ENCODE data around the gene EPHA2.

The EPHA2 gene

DNA sequence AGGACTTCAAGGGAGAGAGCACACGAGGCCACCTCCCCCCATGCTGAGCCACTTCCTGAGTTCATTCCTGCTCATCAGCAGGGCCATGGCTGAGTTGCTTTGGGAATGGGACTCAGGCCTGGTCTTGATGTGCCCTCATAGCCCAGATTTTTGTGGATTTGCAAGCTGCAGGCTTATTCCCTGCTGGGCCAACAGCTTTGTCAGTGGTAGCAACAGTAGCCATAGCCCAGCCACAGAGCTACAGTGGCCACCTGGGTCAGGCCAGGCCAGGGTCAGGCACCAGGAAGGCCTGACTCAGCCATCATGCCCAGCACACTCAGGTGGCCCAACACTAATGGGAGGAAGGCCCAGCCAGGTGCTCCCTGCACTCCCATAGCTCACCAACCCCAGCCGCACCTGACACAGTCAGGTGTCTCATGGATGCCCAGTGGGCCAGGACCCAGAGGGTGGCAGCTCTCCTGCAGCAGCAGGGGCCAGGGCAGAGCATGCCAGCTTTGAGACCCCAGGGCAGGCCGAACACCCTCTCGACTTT lies 33.5 kb downstream of the EPHA2 start:
- H3K4me1 ChIP-seq (ENCODE audit: control insufficient read depth, insufficient read depth, low read length), result peaks cover 2% of the 10 kb centered on the region
- no peak overlapping the region for H3K4me3 ChIP-seq (ENCODE audit: low read length in 2 of 2)
- H3K27ac ChIP-seq (ENCODE audit: low read length), result no peak overlapping the region
- no peaks in the 10 kb centered on the region for H3K9me3 ChIP-seq (ENCODE audit: control insufficient read depth in 2 of 2, low read length in 2 of 2)
- no peaks in the 10 kb centered on the region for H3K27me3 ChIP-seq (ENCODE audit: control insufficient read depth in 1 of 2, insufficient read depth in 2 of 2, low read length in 2 of 2)
- no peak overlapping the region for H3K9ac ChIP-seq (ENCODE audit: low read length in 2 of 2)
- peaks cover 0 to 6% of the 10 kb centered on the region in 2 donors for H3K36me3 ChIP-seq (ENCODE audit: control insufficient read depth in 2 of 2, insufficient read depth in 2 of 2, low read length in 2 of 2)

- Histone ChIP-seq H3K27ac (ENCODE audit: low read length) (no peak overlapping the region), H3K9ac (ENCODE audit: low read length in 2 of 2) (no peak overlapping the region), H3K9me3 (ENCODE audit: control insufficient read depth in 2 of 2, low read length in 2 of 2) (no peaks in the 10 kb centered on the region), H3K36me3 (ENCODE audit: control insufficient read depth in 2 of 2, insufficient read depth in 2 of 2, low read length in 2 of 2) (peaks cover 0 to 4% of the 10 kb centered on the region in 2 donors), H3K27me3 (ENCODE audit: control insufficient read depth in 1 of 2, insufficient read depth in 2 of 2, low read length in 2 of 2) (no peaks in the 10 kb centered on the region), H3K4me3 (ENCODE audit: low read length in 2 of 2) (no peak overlapping the region), H3K4me1 (ENCODE audit: control insufficient read depth, insufficient read depth, low read length) (no peaks in the 10 kb centered on the region)
These were observed 34.9 kb downstream of the EPHA2 start for GRCh38 chr1:16120940-16121410.

GRCh38 chr1:16120407-16120806 lies 35.5 kb downstream of the EPHA2 start:
- Histone ChIP-seq H3K27me3 (ENCODE audit: control insufficient read depth in 1 of 2, insufficient read depth in 2 of 2, low read length in 2 of 2) (no peaks in the 10 kb centered on the region), H3K4me3 (ENCODE audit: low read length in 2 of 2) (no peak overlapping the region), H3K36me3 (ENCODE audit: control insufficient read depth in 2 of 2, insufficient read depth in 2 of 2, low read length in 2 of 2) (peaks cover 0 to 4% of the 10 kb centered on the region in 2 donors), H3K9ac (ENCODE audit: low read length in 2 of 2) (no peak overlapping the region), H3K4me1 (ENCODE audit: control insufficient read depth, insufficient read depth, low read length) (no peaks in the 10 kb centered on the region), H3K9me3 (ENCODE audit: control insufficient read depth in 2 of 2, low read length in 2 of 2) (no peaks in the 10 kb centered on the region), H3K27ac (ENCODE audit: low read length) (no peak overlapping the region)

- H3K9me3 ChIP-seq (ENCODE audit: control insufficient read depth in 2 of 2, low read length in 2 of 2), result no peaks in the 10 kb centered on the region
- H3K4me3 ChIP-seq (ENCODE audit: low read length in 2 of 2), result no peak overlapping the region
- no peak overlapping the region for H3K27ac ChIP-seq (ENCODE audit: low read length)
- no peaks in the 10 kb centered on the region for H3K27me3 ChIP-seq (ENCODE audit: control insufficient read depth in 1 of 2, insufficient read depth in 2 of 2, low read length in 2 of 2)
- H3K36me3 ChIP-seq (ENCODE audit: control insufficient read depth in 2 of 2, insufficient read depth in 2 of 2, low read length in 2 of 2), result peaks cover 0 to 4% of the 10 kb centered on the region in 2 donors
- no peaks in the 10 kb centered on the region for H3K4me1 ChIP-seq (ENCODE audit: control insufficient read depth, insufficient read depth, low read length)
- H3K9ac ChIP-seq (ENCODE audit: low read length in 2 of 2), result no peak overlapping the region
These were observed 35.9 kb downstream of the EPHA2 start for GRCh38 chr1:16119926-16120325.

DNA sequence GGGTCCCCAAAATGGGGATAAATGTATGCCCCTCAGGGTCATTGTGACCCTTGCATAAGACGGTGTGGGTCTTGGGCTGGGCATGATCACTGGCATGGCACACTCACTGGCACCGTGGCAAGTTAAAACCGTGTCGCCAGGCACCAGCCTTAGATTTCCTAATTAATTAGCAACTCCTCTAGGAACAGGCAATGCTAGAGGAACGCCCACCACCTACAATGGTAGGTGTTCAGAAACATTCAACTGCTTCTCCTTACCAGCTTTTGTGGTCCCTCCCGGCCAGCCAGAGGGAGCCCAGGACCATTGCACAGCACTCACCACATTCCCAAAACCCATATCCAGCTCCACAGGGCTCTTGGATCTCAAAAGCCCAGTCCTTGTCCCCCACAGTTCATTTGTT lies 36.4 kb downstream of the EPHA2 start:
- Histone ChIP-seq H3K4me3 (ENCODE audit: low read length in 2 of 2) (no peak overlapping the region), H3K36me3 (ENCODE audit: control insufficient read depth in 2 of 2, insufficient read depth in 2 of 2, low read length in 2 of 2) (peaks cover 0 to under 1% of the 10 kb centered on the region in 2 donors), H3K27ac (ENCODE audit: low read length) (no peak overlapping the region), H3K27me3 (ENCODE audit: control insufficient read depth in 1 of 2, insufficient read depth in 2 of 2, low read length in 2 of 2) (no peaks in the 10 kb centered on the region), H3K9ac (ENCODE audit: low read length in 2 of 2) (no peak overlapping the region), H3K9me3 (ENCODE audit: control insufficient read depth in 2 of 2, low read length in 2 of 2) (no peaks in the 10 kb centered on the region), H3K4me1 (ENCODE audit: control insufficient read depth, insufficient read depth, low read length) (no peaks in the 10 kb centered on the region)

GRCh38 chr1:16118706-16119105 lies 37.2 kb downstream of the EPHA2 start:
- Histone ChIP-seq H3K4me3 (ENCODE audit: low read length in 2 of 2) (no peak overlapping the region), H3K27me3 (ENCODE audit: control insufficient read depth in 1 of 2, insufficient read depth in 2 of 2, low read length in 2 of 2) (no peaks in the 10 kb centered on the region), H3K4me1 (ENCODE audit: control insufficient read depth, insufficient read depth, low read length) (no peaks in the 10 kb centered on the region), H3K9me3 (ENCODE audit: control insufficient read depth in 2 of 2, low read length in 2 of 2) (no peaks in the 10 kb centered on the region), H3K9ac (ENCODE audit: low read length in 2 of 2) (no peak overlapping the region), H3K27ac (ENCODE audit: low read length) (no peak overlapping the region), H3K36me3 (ENCODE audit: control insufficient read depth in 2 of 2, insufficient read depth in 2 of 2, low read length in 2 of 2) (no peaks in the 10 kb centered on the region)

- no peaks in the 10 kb centered on the region for H3K27me3 ChIP-seq (ENCODE audit: control insufficient read depth in 1 of 2, insufficient read depth in 2 of 2, low read length in 2 of 2)
- H3K4me3 ChIP-seq (ENCODE audit: low read length in 2 of 2), result no peak overlapping the region
- H3K27ac ChIP-seq (ENCODE audit: low read length), result no peak overlapping the region
- H3K9ac ChIP-seq (ENCODE audit: low read length in 2 of 2), result no peak overlapping the region
- H3K9me3 ChIP-seq (ENCODE audit: control insufficient read depth in 2 of 2, low read length in 2 of 2), result no peaks in the 10 kb centered on the region
- no peaks in the 10 kb centered on the region for H3K4me1 ChIP-seq (ENCODE audit: control insufficient read depth, insufficient read depth, low read length)
- no peaks in the 10 kb centered on the region for H3K36me3 ChIP-seq (ENCODE audit: control insufficient read depth in 2 of 2, insufficient read depth in 2 of 2, low read length in 2 of 2)
These were observed 37.9 kb downstream of the EPHA2 start for GRCh38 chr1:16117936-16118335.

DNA sequence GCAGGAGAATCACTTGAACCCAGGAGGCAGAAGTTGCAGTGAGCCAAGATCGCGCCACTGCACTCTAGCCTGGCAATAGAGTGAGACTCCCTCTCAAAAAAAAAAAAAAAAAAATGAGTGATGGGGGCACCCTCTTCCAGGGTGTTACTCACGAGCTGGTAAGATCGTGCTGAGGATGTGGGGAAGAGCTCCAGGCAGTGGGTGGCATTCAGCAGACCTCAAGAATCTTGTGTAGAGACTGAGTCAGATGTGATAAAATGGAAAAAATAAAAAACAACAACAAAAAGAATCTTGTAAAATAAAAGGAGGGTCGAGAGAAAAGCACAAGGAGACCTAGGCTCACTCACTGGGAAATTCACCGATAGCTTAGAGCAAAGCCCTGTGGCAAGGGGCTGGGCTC lies 38.5 kb downstream of the EPHA2 start:
- Histone ChIP-seq H3K9me3 (ENCODE audit: control insufficient read depth in 2 of 2, low read length in 2 of 2) (no peaks in the 10 kb centered on the region), H3K27ac (ENCODE audit: low read length) (no peak overlapping the region), H3K27me3 (ENCODE audit: control insufficient read depth in 1 of 2, insufficient read depth in 2 of 2, low read length in 2 of 2) (no peaks in the 10 kb centered on the region), H3K9ac (ENCODE audit: low read length in 2 of 2) (no peak overlapping the region), H3K4me1 (ENCODE audit: control insufficient read depth, insufficient read depth, low read length) (no peaks in the 10 kb centered on the region), H3K36me3 (ENCODE audit: control insufficient read depth in 2 of 2, insufficient read depth in 2 of 2, low read length in 2 of 2) (no peaks in the 10 kb centered on the region), H3K4me3 (ENCODE audit: low read length in 2 of 2) (no peak overlapping the region)

DNA sequence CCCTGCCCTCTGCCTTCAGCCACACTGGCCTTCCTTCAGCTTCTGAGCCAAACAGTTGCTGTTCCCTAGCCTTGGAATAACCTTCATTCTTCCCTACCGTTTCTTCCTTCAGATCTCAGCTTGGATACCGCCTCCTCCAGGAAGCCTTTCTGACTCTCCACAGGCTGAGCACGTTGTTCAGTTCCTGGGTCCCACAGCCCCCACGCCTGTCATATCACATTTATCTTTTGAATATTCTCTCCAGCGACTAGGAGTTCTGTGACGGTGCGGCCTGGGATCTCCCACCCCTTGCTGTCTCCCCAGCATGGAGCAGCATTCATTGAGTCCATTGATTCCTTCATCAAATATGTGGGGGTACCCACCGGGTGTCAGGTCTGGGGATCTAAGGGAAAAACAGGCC lies 39.2 kb downstream of the EPHA2 start:
- no peak overlapping the region for H3K9ac ChIP-seq (ENCODE audit: low read length in 2 of 2)
- peaks cover 0 to 2% of the 10 kb centered on the region in 2 donors for H3K27me3 ChIP-seq (ENCODE audit: control insufficient read depth in 1 of 2, insufficient read depth in 2 of 2, low read length in 2 of 2)
- H3K36me3 ChIP-seq (ENCODE audit: control insufficient read depth in 2 of 2, insufficient read depth in 2 of 2, low read length in 2 of 2), result no peaks in the 10 kb centered on the region
- no peak overlapping the region for H3K27ac ChIP-seq (ENCODE audit: low read length)
- no peak overlapping the region for H3K4me3 ChIP-seq (ENCODE audit: low read length in 2 of 2)
- H3K4me1 ChIP-seq (ENCODE audit: control insufficient read depth, insufficient read depth, low read length), result no peaks in the 10 kb centered on the region
- no peaks in the 10 kb centered on the region for H3K9me3 ChIP-seq (ENCODE audit: control insufficient read depth in 2 of 2, low read length in 2 of 2)

DNA sequence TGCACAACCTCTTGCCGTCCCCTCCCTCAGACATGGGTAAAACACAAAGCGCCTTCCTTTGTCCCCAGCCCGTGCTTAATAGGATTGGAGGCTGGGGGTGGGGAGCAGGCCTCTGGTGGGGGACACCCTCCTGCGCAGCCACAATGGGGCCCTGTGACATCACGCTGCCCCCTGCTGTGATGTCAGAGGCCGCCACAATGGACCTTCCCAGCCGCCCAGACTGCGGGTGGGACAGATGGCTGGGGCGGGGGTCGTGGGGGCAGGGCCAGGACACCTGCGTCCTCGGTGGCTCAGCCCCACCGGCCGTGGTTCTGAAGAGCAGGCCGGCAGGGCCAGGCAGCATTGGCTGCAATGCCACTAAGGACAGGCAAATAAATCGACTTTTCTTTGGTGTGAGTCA lies 39.9 kb downstream of the EPHA2 start:
- no peak overlapping the region for H3K4me3 ChIP-seq (ENCODE audit: low read length in 2 of 2)
- H3K9me3 ChIP-seq (ENCODE audit: control insufficient read depth in 2 of 2, low read length in 2 of 2), result no peaks in the 10 kb centered on the region

GRCh38 chr1:16115468-16115983 lies 40.3 kb downstream of the EPHA2 start:
- Histone ChIP-seq H3K9me3 (ENCODE audit: control insufficient read depth in 2 of 2, low read length in 2 of 2) (no peaks in the 10 kb centered on the region), H3K4me1 (ENCODE audit: control insufficient read depth, insufficient read depth, low read length) (no peaks in the 10 kb centered on the region), H3K36me3 (ENCODE audit: control insufficient read depth in 2 of 2, insufficient read depth in 2 of 2, low read length in 2 of 2) (no peaks in the 10 kb centered on the region), H3K27me3 (ENCODE audit: control insufficient read depth in 1 of 2, insufficient read depth in 2 of 2, low read length in 2 of 2) (peaks cover 0 to 2% of the 10 kb centered on the region in 2 donors), H3K9ac (ENCODE audit: low read length in 2 of 2) (no peak overlapping the region), H3K4me3 (ENCODE audit: low read length in 2 of 2) (no peak overlapping the region), H3K27ac (ENCODE audit: low read length) (no peak overlapping the region)

More for the DNA sequence above, 39.9 kb downstream of the EPHA2 start:
- Histone ChIP-seq H3K27me3 (ENCODE audit: control insufficient read depth in 1 of 2, insufficient read depth in 2 of 2, low read length in 2 of 2) (peaks cover 0 to 2% of the 10 kb centered on the region in 2 donors), H3K9ac (ENCODE audit: low read length in 2 of 2) (no peak overlapping the region), H3K36me3 (ENCODE audit: control insufficient read depth in 2 of 2, insufficient read depth in 2 of 2, low read length in 2 of 2) (no peaks in the 10 kb centered on the region), H3K4me1 (ENCODE audit: control insufficient read depth, insufficient read depth, low read length) (no peaks in the 10 kb centered on the region), H3K27ac (ENCODE audit: low read length) (no peak overlapping the region)
